Liver (tissue), 9 donors: ENCODE results near the gene ZDHHC5. TPM values are rescaled to one million over a fixed set of nuclear protein-coding genes. Genes with fewer than 3 reads are reported as not detected.
"Not testable (repeated sequence)": the region's sequence is repeated elsewhere in the genome, so short reads cannot be mapped to it uniquely, and the experiment has no call there.

Experiments
- DNase-seq: peaks from one replicate; pipeline ENCODE4 v3.0.0-alpha.2; 2017; ENCODE audit warnings: low spot score
- H3K27ac ChIP-seq, 2 donors: one replicate each; pipeline ENCODE4 v1.7.0; 2013; ENCODE audit warnings: inconsistent platforms in 2 of 2, low read length in 2 of 2, control low read depth in 1 of 2, low read depth in 1 of 2, mild to moderate bottlenecking in 1 of 2
- H3K27me3 ChIP-seq, 4 donors: one replicate each; pipeline versions ENCODE4 v1.6.1 to v1.7.0; 2013; ENCODE audit warnings: low read length in 3 of 4, inconsistent platforms in 1 of 4, mild to moderate bottlenecking in 1 of 4, moderate library complexity in 1 of 4; ENCODE audit not compliant: control insufficient read depth in 4 of 4, insufficient read depth in 4 of 4
- H3K36me3 ChIP-seq, 4 donors: one replicate each; pipeline versions ENCODE4 v1.6.1 to v1.7.0; 2013; ENCODE audit warnings: low read length in 3 of 4, mild to moderate bottlenecking in 3 of 4, low read depth in 1 of 4, moderate library complexity in 1 of 4; ENCODE audit not compliant: control insufficient read depth in 4 of 4, insufficient read depth in 3 of 4
- H3K4me1 ChIP-seq, 4 donors: one replicate each; pipeline versions ENCODE4 v1.6.1 to v1.7.0; 2013; ENCODE audit warnings: low read length in 3 of 4, mild to moderate bottlenecking in 3 of 4, moderate library complexity in 1 of 4; ENCODE audit not compliant: control insufficient read depth in 4 of 4, insufficient read depth in 4 of 4
- H3K4me3 ChIP-seq, 3 donors: one replicate each; pipeline versions ENCODE4 v1.6.1 to v1.7.0; 2013; ENCODE audit warnings: low read length in 3 of 3, control low read depth in 1 of 3, low read depth in 1 of 3, mild to moderate bottlenecking in 1 of 3
- H3K9ac ChIP-seq, 2 donors: one replicate each; pipeline ENCODE4 v1.7.0; 2013; ENCODE audit warnings: low read length in 2 of 2, mild to moderate bottlenecking in 2 of 2, moderate library complexity in 2 of 2, control low read depth in 1 of 2, low read depth in 1 of 2
- H3K9me3 ChIP-seq, 4 donors: one replicate each; pipeline versions ENCODE4 v1.6.1 to v1.7.0; 2013; ENCODE audit warnings: low read length in 3 of 4; ENCODE audit not compliant: control insufficient read depth in 4 of 4
- EGR1 ChIP-seq, 2 donors: IDR thresholded peaks; 2 replicates each; pipeline ENCODE4 v1.6.1; 2016 to 2018; ENCODE audit warnings: antibody characterized with exemption in 2 of 2, low read depth in 2 of 2
- FOXA1 ChIP-seq: IDR thresholded peaks from 2 replicates; pipeline ENCODE4 v1.6.1; 2016; ENCODE audit warnings: antibody characterized with exemption
- FOXA2 ChIP-seq: IDR thresholded peaks from 2 replicates; pipeline ENCODE4 v1.6.1; 2016; ENCODE audit warnings: antibody characterized with exemption
- GABPA ChIP-seq, 2 donors: IDR thresholded peaks in 1 of 2; conservative IDR thresholded peaks in 1 of 2; 2 replicates each; pipeline ENCODE4 v1.6.1; 2016; ENCODE audit warnings: antibody characterized with exemption in 2 of 2, mild to moderate bottlenecking in 1 of 2, moderate library complexity in 1 of 2
- HNF4A ChIP-seq, 2 donors: conservative IDR thresholded peaks; 2 replicates each; pipeline ENCODE4 v1.6.1; 2016; ENCODE audit warnings: antibody characterized with exemption in 2 of 2, mild to moderate bottlenecking in 2 of 2
- HNF4G ChIP-seq: IDR thresholded peaks from 2 replicates; pipeline ENCODE4 v1.6.1; 2016; ENCODE audit warnings: antibody characterized with exemption
- JUND ChIP-seq, 2 donors: IDR thresholded peaks; 2 replicates each; pipeline ENCODE4 v1.6.1; 2016; ENCODE audit warnings: antibody characterized with exemption in 2 of 2
- MAX ChIP-seq: IDR thresholded peaks from 2 replicates; pipeline ENCODE4 v1.6.1; 2016; ENCODE audit warnings: antibody characterized with exemption
- NR2F2 ChIP-seq: IDR thresholded peaks from 2 replicates; pipeline ENCODE4 v1.6.1; 2016; ENCODE audit warnings: antibody characterized with exemption
- RXRA ChIP-seq, 2 donors: IDR thresholded peaks; 2 replicates each; pipeline ENCODE4 v1.6.1; 2017 to 2018; ENCODE audit warnings: antibody characterized with exemption in 2 of 2, mild to moderate bottlenecking in 1 of 2
- SP1 ChIP-seq: IDR thresholded peaks from 2 replicates; pipeline ENCODE4 v1.6.1; 2018; ENCODE audit warnings: antibody characterized with exemption, mild to moderate bottlenecking
- TAF1 ChIP-seq: conservative IDR thresholded peaks from 2 replicates; pipeline ENCODE4 v1.6.1; 2016; ENCODE audit warnings: antibody characterized with exemption, mild to moderate bottlenecking
- YY1 ChIP-seq: IDR thresholded peaks from 2 replicates; pipeline ENCODE4 v1.6.1; 2016; ENCODE audit warnings: antibody characterized with exemption, mild to moderate bottlenecking
- ZBTB33 ChIP-seq: IDR thresholded peaks from 2 replicates; pipeline ENCODE4 v1.6.1; 2016; ENCODE audit warnings: antibody characterized with exemption
- WGBS: extraction: QIAGEN DNeasy Blood & Tissue Kit; methylation state at CpG from one replicate; pipeline ENCODE4 v1.1.7; 2013; 5-methylcytosine and 5-hydroxymethylcytosine counted together
- polyA plus RNA-seq, 2 donors: library from polyadenylated mRNA; stranded (reverse) in 1 of 2; unstranded in 1 of 2; fragments of 200-250 nt in 1 of 2; fragments of >200 nt in 1 of 2; fragmentation: Nextera tagmentation in 1 of 2; extraction: Ambion mirVana in 1 of 2; gene quantifications; one replicate each; pipeline versions ENCODE4 v1.2.1 to v1.2.3, GENCODE V29; 2013 to 2015
- total RNA-seq, 2 donors: library from RNA; depleted of rRNA; stranded (reverse); fragments of >200 nt; gene quantifications; one replicate each; pipeline ENCODE4 v1.2.3, GENCODE V29; 2014
- TF ChIP-seq, protein P1 (sequence below): fragments of 150-350 bp; IDR thresholded peaks from 2 replicates; pipeline ENCODE4 v1.5.1; 2017; ENCODE audit warnings: improper control_type of control experiment, low read depth, low read length; ENCODE audit not compliant: missing input control
- TF ChIP-seq, protein P2 (sequence below): IDR thresholded peaks from 2 replicates; pipeline ENCODE4 v1.6.1; 2016; ENCODE audit warnings: antibody characterized with exemption
- TF ChIP-seq, protein P3 (sequence below): IDR thresholded peaks from 2 replicates; pipeline ENCODE4 v1.6.1; 2016; ENCODE audit warnings: antibody characterized with exemption, mild to moderate bottlenecking
- donor health status: healthy.
- donor health status: healthy.
- donor health status: healthy.
- donor health status: healthy.
- donor health status: healthy.

The ZDHHC5 gene
- total and polyA plus RNA-seq, 4 donors = 7.2 to 31.4 (median 26.1) TPM

DNA sequence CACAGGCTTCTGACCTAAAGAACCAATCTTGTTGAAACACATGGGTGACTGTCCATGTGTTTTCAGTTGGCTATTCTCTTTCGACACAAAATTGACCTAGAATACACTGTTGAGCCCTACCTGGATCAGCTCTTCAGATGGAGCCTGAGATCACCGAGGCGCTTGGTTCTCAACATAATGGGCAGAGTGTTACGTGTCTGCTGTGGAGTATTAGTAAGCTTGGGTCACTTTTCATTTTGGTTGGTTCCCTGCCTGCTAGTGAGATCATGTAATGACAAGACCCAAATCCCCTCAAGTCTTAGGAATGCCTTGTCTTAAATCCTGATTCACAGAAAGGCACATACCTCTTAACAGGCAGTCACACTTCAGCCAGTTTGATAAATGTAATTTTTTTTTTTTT, 35.4 kb downstream of the ZDHHC5 start:
- no peak for TF ChIP-seq HNF4G
- TF ChIP-seq, protein P1, sequence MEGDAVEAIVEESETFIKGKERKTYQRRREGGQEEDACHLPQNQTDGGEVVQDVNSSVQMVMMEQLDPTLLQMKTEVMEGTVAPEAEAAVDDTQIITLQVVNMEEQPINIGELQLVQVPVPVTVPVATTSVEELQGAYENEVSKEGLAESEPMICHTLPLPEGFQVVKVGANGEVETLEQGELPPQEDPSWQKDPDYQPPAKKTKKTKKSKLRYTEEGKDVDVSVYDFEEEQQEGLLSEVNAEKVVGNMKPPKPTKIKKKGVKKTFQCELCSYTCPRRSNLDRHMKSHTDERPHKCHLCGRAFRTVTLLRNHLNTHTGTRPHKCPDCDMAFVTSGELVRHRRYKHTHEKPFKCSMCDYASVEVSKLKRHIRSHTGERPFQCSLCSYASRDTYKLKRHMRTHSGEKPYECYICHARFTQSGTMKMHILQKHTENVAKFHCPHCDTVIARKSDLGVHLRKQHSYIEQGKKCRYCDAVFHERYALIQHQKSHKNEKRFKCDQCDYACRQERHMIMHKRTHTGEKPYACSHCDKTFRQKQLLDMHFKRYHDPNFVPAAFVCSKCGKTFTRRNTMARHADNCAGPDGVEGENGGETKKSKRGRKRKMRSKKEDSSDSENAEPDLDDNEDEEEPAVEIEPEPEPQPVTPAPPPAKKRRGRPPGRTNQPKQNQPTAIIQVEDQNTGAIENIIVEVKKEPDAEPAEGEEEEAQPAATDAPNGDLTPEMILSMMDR = no peak
- TF ChIP-seq TAF1 = no peak
- no peak for TF ChIP-seq SP1
- TF ChIP-seq, protein P2, sequence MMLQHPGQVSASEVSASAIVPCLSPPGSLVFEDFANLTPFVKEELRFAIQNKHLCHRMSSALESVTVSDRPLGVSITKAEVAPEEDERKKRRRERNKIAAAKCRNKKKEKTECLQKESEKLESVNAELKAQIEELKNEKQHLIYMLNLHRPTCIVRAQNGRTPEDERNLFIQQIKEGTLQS = no peak
- no peak for TF ChIP-seq FOXA2
- TF ChIP-seq JUND (IDR thresholded peaks at IDR 0.05) = no peak
- no peak for TF ChIP-seq FOXA1
- no peak for TF ChIP-seq YY1
- no peak for TF ChIP-seq GABPA (IDR thresholded peaks at IDR 0.05 in 1 of 2, conservative IDR thresholded peaks at IDR 0.05 in 1 of 2)
- TF ChIP-seq ZBTB33 = no peak
- Histone ChIP-seq H3K9ac (no peak overlapping the region), H3K4me3 (no peak overlapping the region), H3K4me1 (no peaks in the 10 kb centered on the region), H3K9me3 (no peaks in the 10 kb centered on the region), H3K27me3 (no peaks in the 10 kb centered on the region), H3K36me3 (peaks cover 19 to 52% (median 33%) of the 10 kb centered on the region in 4 donors), H3K27ac (no peak overlapping the region)
- DNase-seq = no peak
- WGBS = 94% methylated on average over 4 of the region's 4 CpGs

DNA sequence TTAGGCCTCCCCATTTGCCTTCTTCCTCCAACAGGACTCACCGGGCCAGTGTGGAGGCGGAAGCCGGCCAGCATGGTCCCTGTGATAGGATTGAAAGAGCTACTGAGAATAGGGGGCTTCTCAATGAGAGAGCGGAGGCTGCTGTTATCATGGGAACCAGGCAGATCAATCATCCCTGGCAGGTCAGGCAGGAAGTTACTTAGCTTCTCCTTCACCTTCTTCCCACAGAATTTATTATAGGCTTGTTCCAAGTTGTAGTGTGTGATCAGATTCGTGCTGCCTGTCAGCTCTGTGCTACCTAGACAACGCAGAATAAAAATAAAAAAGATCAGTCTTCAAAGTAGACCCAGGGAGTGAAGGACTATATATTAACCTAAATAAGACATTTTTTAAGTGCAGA, 37.0 kb downstream of the ZDHHC5 start:
- Histone ChIP-seq H3K9ac (no peak overlapping the region), H3K4me3 (no peak overlapping the region), H3K27me3 (no peaks in the 10 kb centered on the region), H3K9me3 (no peaks in the 10 kb centered on the region), H3K4me1 (no peaks in the 10 kb centered on the region), H3K36me3 (peaks cover 9 to 36% (median 18%) of the 10 kb centered on the region in 4 donors), H3K27ac (no peak overlapping the region)
- DNase-seq = no peak
- 88% methylated on average over 6 of the region's 6 CpGs for WGBS
- no peak for TF ChIP-seq HNF4G
- TF ChIP-seq, protein P2 = no peak
- no peak for TF ChIP-seq EGR1 (IDR thresholded peaks at IDR 0.05; ENCODE audit: low read depth in 2 of 2)
- no peak for TF ChIP-seq NR2F2
- TF ChIP-seq MAX = no peak
- no peak for TF ChIP-seq RXRA (IDR thresholded peaks at IDR 0.05)
- no peak for TF ChIP-seq JUND (IDR thresholded peaks at IDR 0.05)
- TF ChIP-seq ZBTB33 = no peak
- TF ChIP-seq HNF4A (conservative IDR thresholded peaks at IDR 0.05) = no peak
- no peak for TF ChIP-seq YY1
- no peak for TF ChIP-seq TAF1
- TF ChIP-seq, protein P3, sequence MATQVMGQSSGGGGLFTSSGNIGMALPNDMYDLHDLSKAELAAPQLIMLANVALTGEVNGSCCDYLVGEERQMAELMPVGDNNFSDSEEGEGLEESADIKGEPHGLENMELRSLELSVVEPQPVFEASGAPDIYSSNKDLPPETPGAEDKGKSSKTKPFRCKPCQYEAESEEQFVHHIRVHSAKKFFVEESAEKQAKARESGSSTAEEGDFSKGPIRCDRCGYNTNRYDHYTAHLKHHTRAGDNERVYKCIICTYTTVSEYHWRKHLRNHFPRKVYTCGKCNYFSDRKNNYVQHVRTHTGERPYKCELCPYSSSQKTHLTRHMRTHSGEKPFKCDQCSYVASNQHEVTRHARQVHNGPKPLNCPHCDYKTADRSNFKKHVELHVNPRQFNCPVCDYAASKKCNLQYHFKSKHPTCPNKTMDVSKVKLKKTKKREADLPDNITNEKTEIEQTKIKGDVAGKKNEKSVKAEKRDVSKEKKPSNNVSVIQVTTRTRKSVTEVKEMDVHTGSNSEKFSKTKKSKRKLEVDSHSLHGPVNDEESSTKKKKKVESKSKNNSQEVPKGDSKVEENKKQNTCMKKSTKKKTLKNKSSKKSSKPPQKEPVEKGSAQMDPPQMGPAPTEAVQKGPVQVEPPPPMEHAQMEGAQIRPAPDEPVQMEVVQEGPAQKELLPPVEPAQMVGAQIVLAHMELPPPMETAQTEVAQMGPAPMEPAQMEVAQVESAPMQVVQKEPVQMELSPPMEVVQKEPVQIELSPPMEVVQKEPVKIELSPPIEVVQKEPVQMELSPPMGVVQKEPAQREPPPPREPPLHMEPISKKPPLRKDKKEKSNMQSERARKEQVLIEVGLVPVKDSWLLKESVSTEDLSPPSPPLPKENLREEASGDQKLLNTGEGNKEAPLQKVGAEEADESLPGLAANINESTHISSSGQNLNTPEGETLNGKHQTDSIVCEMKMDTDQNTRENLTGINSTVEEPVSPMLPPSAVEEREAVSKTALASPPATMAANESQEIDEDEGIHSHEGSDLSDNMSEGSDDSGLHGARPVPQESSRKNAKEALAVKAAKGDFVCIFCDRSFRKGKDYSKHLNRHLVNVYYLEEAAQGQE = no peak
- no peak for TF ChIP-seq FOXA1
- TF ChIP-seq GABPA (IDR thresholded peaks at IDR 0.05 in 1 of 2, conservative IDR thresholded peaks at IDR 0.05 in 1 of 2) = no peak

DNA sequence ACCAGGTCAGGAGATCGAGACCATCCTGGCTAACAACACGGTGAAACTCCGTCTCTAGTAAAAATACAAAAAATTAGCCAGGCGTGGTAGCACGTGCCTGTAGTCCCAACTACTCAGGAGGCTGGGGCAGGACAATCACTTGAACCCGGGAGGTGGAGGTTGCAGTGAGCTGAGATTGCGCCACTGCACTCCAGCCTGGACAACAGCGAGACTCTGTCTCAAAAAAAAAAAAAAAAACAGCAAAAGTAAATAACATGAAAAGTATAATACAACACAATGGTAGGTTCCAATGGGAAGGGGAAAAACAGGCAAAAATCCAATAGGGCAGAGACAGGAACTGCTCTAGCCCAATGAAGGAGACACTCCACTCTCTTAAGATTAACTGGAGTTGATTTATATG, 37.5 kb downstream of the ZDHHC5 start:
- H3K27ac ChIP-seq, H3K27me3 ChIP-seq, DNase-seq, H3K4me3 ChIP-seq, H3K4me1 ChIP-seq, H3K9ac ChIP-seq, H3K9me3 ChIP-seq: not testable (repeated sequence)
- WGBS = 84% methylated on average over 8 of the region's 8 CpGs
- peaks cover 7 to 33% (median 15%) of the 10 kb centered on the region in 4 donors for H3K36me3 ChIP-seq
